Activated naive CD8-positive, alpha-beta T cell treated with anti-CD3 and anti-CD28 coated beads, Interleukin-2, amount 50 U/mL, for 24 hours (primary cell): Measurements from ENCODE around the gene EDAR.

Experiments
- ATAC-seq: fragments of 150-1000 bp; cut with Tn5 transposase; one replicate; pipeline ENCODE4 v1.10.0; 2021
- DNase-seq: peaks from one replicate; pipeline ENCODE4 v3.0.0; 2021
- H3K27ac Mint-ChIP-seq: one replicate; pipeline ENCODE4 v1.8.0; 2021; ENCODE audit warnings: mild to moderate bottlenecking, mixed read lengths
- H3K27me3 Mint-ChIP-seq: one replicate; pipeline ENCODE4 v1.8.0; 2021; ENCODE audit warnings: mixed read lengths
- H3K36me3 Mint-ChIP-seq: one replicate; pipeline ENCODE4 v1.8.0; 2021; ENCODE audit warnings: low read depth, mixed read lengths
- H3K4me1 Mint-ChIP-seq: one replicate; pipeline ENCODE4 v1.8.0; 2021; ENCODE audit warnings: mixed read lengths
- H3K4me3 Mint-ChIP-seq: one replicate; pipeline ENCODE4 v1.8.0; 2021; ENCODE audit warnings: mild to moderate bottlenecking, moderate library complexity, mixed read lengths
- H3K9me3 Mint-ChIP-seq: one replicate; pipeline ENCODE4 v1.8.0; 2021; ENCODE audit warnings: mixed read lengths

The EDAR gene

GRCh38 chr2:108922141-108922915, 66.7 kb downstream of the EDAR start:
- Mint-ChIP-seq H3K4me3 (no peak overlapping the region), H3K4me1 (no peaks in the 10 kb centered on the region), H3K27me3 (no peaks in the 10 kb centered on the region), H3K9me3 (no peaks in the 10 kb centered on the region), H3K36me3 (no peaks in the 10 kb centered on the region), H3K27ac (no peak overlapping the region)
- ATAC-seq (no peak), DNase-seq (no peak)

DNA sequence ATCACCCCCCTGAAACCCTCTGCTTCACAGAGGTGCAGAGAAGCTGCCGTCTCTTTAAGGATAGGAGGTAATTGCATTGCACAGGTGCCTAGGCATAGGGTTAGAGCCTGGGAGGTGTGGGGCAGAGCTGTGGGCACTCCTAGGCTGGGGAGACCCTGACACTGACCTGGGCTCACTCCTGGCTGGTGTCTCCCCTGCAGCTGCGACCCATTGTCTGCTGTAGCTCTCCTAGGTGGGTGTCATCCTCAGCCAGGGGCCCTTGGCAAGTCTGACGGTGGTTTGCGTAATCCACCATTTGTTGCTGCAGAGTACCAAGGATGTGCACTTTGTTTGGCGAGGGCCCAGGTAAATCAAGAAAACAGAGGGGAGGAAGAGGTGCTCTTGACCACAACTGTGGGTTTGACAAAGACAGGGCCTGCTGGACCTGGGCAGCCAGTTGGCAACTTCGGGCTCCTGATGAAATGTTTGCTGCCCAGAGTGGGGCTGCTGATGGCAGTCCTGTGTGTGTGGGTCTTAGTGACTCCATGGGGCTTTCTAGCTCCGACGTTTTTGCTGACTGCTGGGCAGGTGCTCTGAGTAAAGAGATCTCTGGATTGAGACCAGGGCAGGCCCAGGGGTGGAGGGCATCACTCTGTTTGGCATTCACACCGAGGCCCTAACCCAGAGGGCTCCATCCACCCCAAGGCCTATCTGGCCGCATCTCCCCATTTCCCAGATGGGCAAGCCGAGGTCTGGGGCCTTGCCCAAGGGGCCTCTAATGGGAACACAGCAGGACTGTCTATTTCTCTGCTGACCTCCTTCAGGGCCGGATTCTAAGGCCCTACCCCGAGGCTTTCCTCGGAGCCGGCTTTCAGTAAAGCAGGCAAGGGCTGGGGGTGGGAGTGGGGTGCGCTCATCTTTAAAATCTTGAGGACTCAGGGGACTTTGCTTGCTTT, 67.7 kb downstream of the EDAR start:
- Mint-ChIP-seq H3K9me3 (no peaks in the 10 kb centered on the region), H3K27me3 (no peaks in the 10 kb centered on the region), H3K4me1 (no peaks in the 10 kb centered on the region), H3K4me3 (no peak overlapping the region), H3K27ac (no peak overlapping the region), H3K36me3 (no peaks in the 10 kb centered on the region)
- DNase-seq (no peak), ATAC-seq (no peak)

- no peak overlapping the region for H3K4me3 Mint-ChIP-seq
- H3K27ac Mint-ChIP-seq: no peak overlapping the region
- no peak for ATAC-seq
- no peaks in the 10 kb centered on the region for H3K4me1 Mint-ChIP-seq
- no peaks in the 10 kb centered on the region for H3K27me3 Mint-ChIP-seq
- no peaks in the 10 kb centered on the region for H3K9me3 Mint-ChIP-seq
- H3K36me3 Mint-ChIP-seq: no peaks in the 10 kb centered on the region
- DNase-seq: no peak
Measured at GRCh38 chr2:108920686-108921085, 68.3 kb downstream of the EDAR start.

- Mint-ChIP-seq H3K27me3 (no peaks in the 10 kb centered on the region), H3K4me1 (no peaks in the 10 kb centered on the region), H3K9me3 (no peaks in the 10 kb centered on the region), H3K27ac (no peak overlapping the region), H3K4me3 (no peak overlapping the region), H3K36me3 (no peaks in the 10 kb centered on the region)
- DNase-seq (no peak), ATAC-seq (no peak)
Measured at GRCh38 chr2:108919571-108920373, 69.2 kb downstream of the EDAR start.

GRCh38 chr2:108918941-108919341, 70.1 kb downstream of the EDAR start:
- Mint-ChIP-seq H3K4me1 (no peaks in the 10 kb centered on the region), H3K27ac (no peak overlapping the region), H3K36me3 (no peaks in the 10 kb centered on the region), H3K4me3 (no peak overlapping the region), H3K9me3 (no peaks in the 10 kb centered on the region), H3K27me3 (no peaks in the 10 kb centered on the region)
- ATAC-seq (no peak), DNase-seq (no peak)

DNA sequence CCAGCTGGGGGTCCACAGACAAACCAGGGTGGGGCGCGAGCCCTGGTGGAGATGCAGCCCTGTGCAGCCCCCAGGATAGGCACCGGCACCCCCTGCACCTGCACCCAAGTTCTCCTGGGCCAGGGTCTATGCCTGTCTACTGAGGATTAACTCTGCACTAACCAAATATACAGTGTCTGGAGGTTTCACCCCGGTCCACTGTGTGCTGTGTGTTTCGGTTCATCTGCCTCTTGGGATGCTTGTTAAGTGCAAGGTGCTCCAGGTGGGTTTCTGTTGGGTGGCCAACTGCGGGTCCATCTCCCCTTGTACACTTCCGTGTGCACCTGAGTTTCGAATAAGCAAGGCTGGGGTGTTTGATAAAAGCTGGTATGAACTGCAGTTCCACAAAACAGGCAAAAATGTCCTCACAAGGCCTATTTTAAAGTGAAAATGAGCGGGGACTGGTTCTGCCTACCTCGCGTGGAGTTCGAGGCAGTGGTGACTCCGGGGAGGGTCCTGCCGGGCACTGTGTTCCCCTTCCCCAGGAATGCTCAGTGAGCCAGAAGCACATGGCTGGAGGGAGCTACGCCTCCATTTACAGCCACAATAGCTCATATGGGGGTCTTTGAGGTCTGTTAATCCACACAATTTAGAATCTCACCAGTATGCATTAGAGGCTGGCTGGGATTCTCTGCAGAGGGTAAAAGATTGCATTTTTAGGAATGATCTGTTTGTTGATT, 70.7 kb downstream of the EDAR start:
- Mint-ChIP-seq H3K9me3 (no peaks in the 10 kb centered on the region), H3K4me3 (no peak overlapping the region), H3K27me3 (no peaks in the 10 kb centered on the region), H3K4me1 (no peaks in the 10 kb centered on the region), H3K27ac (no peak overlapping the region), H3K36me3 (no peaks in the 10 kb centered on the region)
- ATAC-seq: no peak
- DNase-seq: no peak

DNA sequence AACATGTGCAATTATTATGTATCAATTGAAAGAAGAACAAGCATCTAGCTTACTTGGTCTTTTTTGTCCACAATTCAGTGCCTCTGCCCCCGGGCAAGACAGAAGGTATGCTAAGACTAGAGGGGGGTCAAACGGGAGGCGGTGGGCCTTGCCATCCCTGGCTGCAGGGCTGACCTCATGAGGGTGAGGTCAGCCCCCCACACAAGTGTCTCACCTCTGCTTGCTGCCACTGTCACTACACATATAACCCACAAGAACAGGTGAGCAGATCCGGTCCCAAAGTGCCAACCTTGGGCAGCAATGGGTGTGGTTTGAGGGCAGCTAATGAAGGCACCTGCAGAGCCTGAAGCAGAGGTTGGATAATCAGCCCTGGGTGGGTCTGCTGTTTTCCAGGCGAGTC, 71.5 kb downstream of the EDAR start:
- Mint-ChIP-seq H3K36me3 (no peaks in the 10 kb centered on the region), H3K27ac (no peak overlapping the region), H3K27me3 (no peaks in the 10 kb centered on the region), H3K4me3 (no peak overlapping the region), H3K4me1 (no peaks in the 10 kb centered on the region), H3K9me3 (no peaks in the 10 kb centered on the region)
- no peak for ATAC-seq
- no peak for DNase-seq

DNA sequence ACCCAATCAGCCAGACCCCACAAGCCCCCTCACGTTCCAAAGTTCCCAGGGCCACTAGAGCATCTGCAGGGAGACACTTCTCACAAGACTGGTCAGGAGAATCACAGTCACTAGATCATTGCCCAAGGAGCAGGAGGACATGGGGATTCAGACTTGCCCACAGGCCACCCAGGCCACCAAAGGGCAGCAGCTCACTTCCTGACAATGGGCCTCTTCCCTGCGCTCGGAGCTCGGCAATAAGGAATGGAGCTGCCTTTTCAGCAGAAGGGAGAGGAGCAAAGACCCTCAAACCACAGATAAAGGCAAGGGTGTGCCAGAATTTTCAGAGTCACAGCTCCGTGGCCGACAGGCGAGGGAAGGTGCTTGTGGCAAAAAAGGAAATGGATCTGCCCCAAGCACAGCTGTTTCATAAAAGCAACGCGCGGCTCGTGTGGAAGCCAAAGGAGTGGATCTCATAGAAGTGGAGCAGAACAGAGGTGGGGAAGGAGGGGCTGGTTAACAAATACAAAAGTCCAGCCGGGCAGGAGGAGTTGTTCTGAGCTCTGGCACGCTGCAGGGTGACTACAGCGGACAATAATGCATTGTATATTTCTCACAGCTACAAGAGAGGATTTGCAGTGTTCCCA, 72.1 kb downstream of the EDAR start:
- no peaks in the 10 kb centered on the region for H3K36me3 Mint-ChIP-seq
- H3K9me3 Mint-ChIP-seq: no peaks in the 10 kb centered on the region
- no peak overlapping the region for H3K27ac Mint-ChIP-seq

DNA sequence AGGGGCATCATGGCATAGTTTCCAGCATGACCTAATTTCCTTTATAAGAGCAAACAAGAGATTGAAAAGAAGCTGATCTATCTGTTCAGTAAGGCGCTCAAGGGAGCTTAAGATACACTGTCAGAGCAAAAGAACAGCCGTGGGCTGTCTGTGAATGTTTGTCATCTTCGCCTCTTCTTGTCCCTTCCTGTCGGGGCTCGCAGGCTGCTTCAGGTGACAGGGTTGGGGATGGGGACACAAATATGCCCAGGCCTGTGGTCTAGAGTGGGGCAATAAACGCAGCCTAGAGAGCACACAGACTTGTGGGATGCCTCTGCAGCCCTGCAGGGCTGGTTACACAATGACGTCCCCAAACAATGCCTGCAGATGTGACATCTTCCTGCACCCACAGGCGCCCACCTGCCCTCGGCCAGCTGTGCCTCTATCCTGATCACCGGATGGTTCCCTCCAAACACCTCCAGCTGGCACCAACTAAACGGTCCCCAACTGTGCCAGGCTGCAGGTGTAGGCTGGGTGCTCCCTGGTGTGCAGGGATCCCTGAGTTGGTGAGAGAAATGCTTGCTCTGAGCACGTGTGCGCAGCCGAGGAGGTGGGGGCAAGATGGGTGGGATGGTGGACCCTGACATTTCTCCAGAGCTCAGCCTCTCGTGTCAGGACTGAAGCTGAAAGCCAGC, 72.8 kb downstream of the EDAR start:
- Mint-ChIP-seq H3K4me1 (no peaks in the 10 kb centered on the region), H3K27me3 (no peaks in the 10 kb centered on the region), H3K27ac (no peak overlapping the region), H3K4me3 (no peak overlapping the region), H3K36me3 (no peaks in the 10 kb centered on the region), H3K9me3 (no peaks in the 10 kb centered on the region)
- DNase-seq (no peak), ATAC-seq (no peak)

More for the DNA sequence above, 72.1 kb downstream of the EDAR start:
- Mint-ChIP-seq H3K27me3 (no peaks in the 10 kb centered on the region), H3K4me1 (no peaks in the 10 kb centered on the region), H3K4me3 (no peak overlapping the region)
- ATAC-seq (no peak), DNase-seq (no peak)

DNA sequence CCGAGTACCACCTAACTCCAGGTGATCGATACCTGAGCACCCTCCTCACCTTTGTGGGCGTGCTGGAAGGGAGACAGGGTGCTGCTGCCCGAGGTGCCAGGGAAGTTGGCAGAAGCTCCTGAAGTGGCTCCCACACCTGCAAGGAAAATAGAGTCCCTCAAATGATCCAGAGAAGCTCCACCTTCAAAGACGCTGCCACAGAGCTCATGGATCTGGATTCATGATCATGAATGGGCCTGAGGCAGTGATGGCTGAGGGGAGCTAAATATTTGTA, 76.5 kb downstream of the EDAR start:
- Mint-ChIP-seq H3K4me1 (no peaks in the 10 kb centered on the region), H3K9me3 (no peaks in the 10 kb centered on the region), H3K27me3 (no peaks in the 10 kb centered on the region), H3K36me3 (no peaks in the 10 kb centered on the region), H3K27ac (no peak overlapping the region), H3K4me3 (no peak overlapping the region)
- no peak for DNase-seq
- no peak for ATAC-seq

DNA sequence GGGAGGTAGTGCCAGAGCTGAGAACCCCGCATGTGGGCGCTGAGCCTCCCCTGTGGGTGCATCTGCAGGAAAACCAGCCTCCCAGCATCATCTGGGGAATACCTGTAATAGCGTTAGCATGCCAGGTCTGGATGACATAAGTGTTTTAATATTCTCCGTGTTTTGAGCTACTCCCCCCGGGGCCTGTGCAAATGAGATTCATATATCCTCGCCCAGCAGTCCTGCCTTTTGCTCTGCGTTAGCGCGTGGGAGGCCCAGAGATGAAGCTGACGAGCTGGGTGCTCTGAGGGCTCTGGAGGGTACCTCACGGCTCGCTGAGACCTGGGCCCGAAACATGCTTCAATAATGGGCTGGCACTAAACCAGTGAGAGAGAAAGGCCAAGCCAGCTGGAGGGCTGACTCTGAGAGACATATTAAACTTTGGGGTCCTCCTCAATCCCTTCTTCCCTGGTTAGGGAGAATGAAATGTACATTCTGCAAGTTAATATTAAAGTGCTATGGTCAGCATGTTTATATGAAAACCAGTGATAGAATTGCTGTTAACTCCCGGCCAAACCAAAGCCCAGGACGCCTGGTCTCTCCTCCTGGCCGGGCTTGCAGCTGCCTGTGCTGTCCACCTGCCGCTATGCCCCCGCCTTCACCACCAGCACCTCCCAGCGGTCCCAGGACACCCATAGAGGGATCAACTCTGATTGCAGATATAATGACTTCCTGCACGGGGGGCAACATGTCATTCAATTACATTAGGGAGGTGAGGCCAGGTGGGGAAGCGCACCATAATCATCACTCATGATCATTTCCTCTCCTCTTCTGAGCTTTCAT, 77.0 kb downstream of the EDAR start:
- no peaks in the 10 kb centered on the region for H3K36me3 Mint-ChIP-seq
- no peaks in the 10 kb centered on the region for H3K27me3 Mint-ChIP-seq
- no peak for ATAC-seq
- no peak for DNase-seq
- H3K27ac Mint-ChIP-seq: no peak overlapping the region
- no peaks in the 10 kb centered on the region for H3K4me1 Mint-ChIP-seq
- H3K4me3 Mint-ChIP-seq: no peak overlapping the region
- H3K9me3 Mint-ChIP-seq: no peaks in the 10 kb centered on the region

GRCh38 chr2:108911401-108911800, 77.6 kb downstream of the EDAR start:
- H3K27me3 Mint-ChIP-seq: no peaks in the 10 kb centered on the region
- H3K27ac Mint-ChIP-seq: no peak overlapping the region
- H3K4me3 Mint-ChIP-seq: no peak overlapping the region
- no peak for ATAC-seq
- no peaks in the 10 kb centered on the region for H3K9me3 Mint-ChIP-seq
- DNase-seq: no peak
- H3K36me3 Mint-ChIP-seq: no peaks in the 10 kb centered on the region
- H3K4me1 Mint-ChIP-seq: no peaks in the 10 kb centered on the region
